ENCODE data around the gene CDH26. TPM values are rescaled to one million over a fixed set of nuclear protein-coding genes. Genes with fewer than 3 reads are reported as not detected.

The CDH26 gene
- polyA plus RNA-seq, 2 donors, result 2.6 to 3.8 TPM

DNA sequence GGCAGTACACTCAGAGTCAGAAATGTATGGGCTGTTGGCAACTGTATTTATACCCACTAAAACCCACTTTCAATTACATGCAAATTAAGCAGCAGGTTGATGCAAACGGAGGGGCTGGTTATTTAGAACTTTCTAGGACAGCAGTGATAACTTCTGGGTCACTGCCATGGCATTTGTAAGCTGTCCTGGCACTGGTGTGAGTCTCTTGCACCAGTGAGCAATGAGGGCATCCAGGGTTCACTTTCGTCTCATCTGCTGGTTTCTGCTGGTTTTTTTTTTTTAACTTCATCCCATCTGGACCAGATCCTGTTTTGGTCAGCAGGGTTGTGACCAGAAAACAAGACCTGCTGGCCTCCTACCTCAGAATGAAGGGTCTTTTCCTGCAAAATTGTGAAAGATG, 49.2 kb downstream of the CDH26 start:
- H3K27me3 ChIP-seq (ENCODE audit: control insufficient read depth in 1 of 2, insufficient read depth in 2 of 2, low read length in 2 of 2), result no peaks in the 10 kb centered on the region
- no peak overlapping the region for H3K4me3 ChIP-seq (ENCODE audit: low read depth in 1 of 2, low read length in 2 of 2)
- H3K9me3 ChIP-seq (ENCODE audit: control insufficient read depth in 2 of 2, insufficient read depth in 1 of 2, low read depth in 1 of 2, low read length in 1 of 2), result no peaks in the 10 kb centered on the region
- 41 to 58% methylated on average over 2 of the region's 2 CpGs for WGBS, 2 donors
- H3K36me3 ChIP-seq (ENCODE audit: control insufficient read depth in 2 of 2, insufficient read depth in 2 of 2, low read length in 1 of 2), result no peaks in the 10 kb centered on the region
- H3K4me1 ChIP-seq (ENCODE audit: control insufficient read depth in 2 of 2, insufficient read depth in 2 of 2, low read length in 1 of 2), result no peaks in the 10 kb centered on the region
- H3K27ac ChIP-seq (ENCODE audit: low read depth in 2 of 2, low read length in 1 of 2), result no peak overlapping the region

- no peaks in the 10 kb centered on the region for H3K36me3 ChIP-seq (ENCODE audit: control insufficient read depth in 2 of 2, insufficient read depth in 2 of 2, low read length in 1 of 2)
- no peak overlapping the region for H3K4me3 ChIP-seq (ENCODE audit: low read depth in 1 of 2, low read length in 2 of 2)
- H3K4me1 ChIP-seq (ENCODE audit: control insufficient read depth in 2 of 2, insufficient read depth in 2 of 2, low read length in 1 of 2), result no peaks in the 10 kb centered on the region
- no peak overlapping the region for H3K27ac ChIP-seq (ENCODE audit: low read depth in 2 of 2, low read length in 1 of 2)
- WGBS, 2 donors, result 62 to 69% methylated on average over 3 of the region's 3 CpGs
- H3K27me3 ChIP-seq (ENCODE audit: control insufficient read depth in 1 of 2, insufficient read depth in 2 of 2, low read length in 2 of 2), result no peaks in the 10 kb centered on the region
- no peaks in the 10 kb centered on the region for H3K9me3 ChIP-seq (ENCODE audit: control insufficient read depth in 2 of 2, insufficient read depth in 1 of 2, low read depth in 1 of 2, low read length in 1 of 2)
Measured at GRCh38 chr20:60008130-60008808, 50.0 kb downstream of the CDH26 start.

DNA sequence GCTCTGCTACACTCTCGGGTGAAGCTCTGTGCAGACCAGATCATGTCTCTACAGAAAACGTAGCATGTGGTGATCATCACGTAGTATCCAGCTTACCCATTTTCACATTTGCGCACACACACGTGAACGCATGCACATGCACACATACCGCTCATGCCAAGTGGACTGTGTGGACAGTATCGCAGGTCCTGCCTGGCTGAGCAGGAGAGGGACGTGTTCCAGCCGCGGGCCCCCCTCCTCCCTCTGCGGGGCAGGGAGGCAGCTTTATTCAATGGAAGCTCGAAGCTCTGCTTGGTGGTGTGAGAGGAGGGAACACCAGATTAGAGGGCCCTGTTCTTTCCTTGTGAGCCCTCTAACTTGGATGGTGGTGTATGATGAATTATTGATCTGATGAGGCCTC, 51.1 kb downstream of the CDH26 start:
- Histone ChIP-seq H3K27me3 (ENCODE audit: control insufficient read depth in 1 of 2, insufficient read depth in 2 of 2, low read length in 2 of 2) (no peaks in the 10 kb centered on the region), H3K4me3 (ENCODE audit: low read depth in 1 of 2, low read length in 2 of 2) (no peak overlapping the region), H3K9me3 (ENCODE audit: control insufficient read depth in 2 of 2, insufficient read depth in 1 of 2, low read depth in 1 of 2, low read length in 1 of 2) (no peaks in the 10 kb centered on the region), H3K27ac (ENCODE audit: low read depth in 2 of 2, low read length in 1 of 2) (no peak overlapping the region), H3K4me1 (ENCODE audit: control insufficient read depth in 2 of 2, insufficient read depth in 2 of 2, low read length in 1 of 2) (no peaks in the 10 kb centered on the region), H3K36me3 (ENCODE audit: control insufficient read depth in 2 of 2, insufficient read depth in 2 of 2, low read length in 1 of 2) (no peaks in the 10 kb centered on the region)
- WGBS, 2 donors, result 94 to 95% methylated on average over 13 of the region's 13 CpGs

GRCh38 chr20:60009826-60010616, 51.8 kb downstream of the CDH26 start:
- Histone ChIP-seq H3K27me3 (ENCODE audit: control insufficient read depth in 1 of 2, insufficient read depth in 2 of 2, low read length in 2 of 2) (no peaks in the 10 kb centered on the region), H3K4me1 (ENCODE audit: control insufficient read depth in 2 of 2, insufficient read depth in 2 of 2, low read length in 1 of 2) (no peaks in the 10 kb centered on the region), H3K27ac (ENCODE audit: low read depth in 2 of 2, low read length in 1 of 2) (no peak overlapping the region), H3K36me3 (ENCODE audit: control insufficient read depth in 2 of 2, insufficient read depth in 2 of 2, low read length in 1 of 2) (no peaks in the 10 kb centered on the region), H3K9me3 (ENCODE audit: control insufficient read depth in 2 of 2, insufficient read depth in 1 of 2, low read depth in 1 of 2, low read length in 1 of 2) (no peaks in the 10 kb centered on the region), H3K4me3 (ENCODE audit: low read depth in 1 of 2, low read length in 2 of 2) (no peak overlapping the region)
- WGBS, 2 donors, result 88 to 89% methylated on average over 12 to 14 of the region's 14 CpGs

GRCh38 chr20:60010689-60011458, 52.7 kb downstream of the CDH26 start:
- Histone ChIP-seq H3K36me3 (ENCODE audit: control insufficient read depth in 2 of 2, insufficient read depth in 2 of 2, low read length in 1 of 2) (no peaks in the 10 kb centered on the region), H3K4me3 (ENCODE audit: low read depth in 1 of 2, low read length in 2 of 2) (no peak overlapping the region), H3K27ac (ENCODE audit: low read depth in 2 of 2, low read length in 1 of 2) (no peak overlapping the region), H3K27me3 (ENCODE audit: control insufficient read depth in 1 of 2, insufficient read depth in 2 of 2, low read length in 2 of 2) (no peaks in the 10 kb centered on the region), H3K4me1 (ENCODE audit: control insufficient read depth in 2 of 2, insufficient read depth in 2 of 2, low read length in 1 of 2) (no peaks in the 10 kb centered on the region), H3K9me3 (ENCODE audit: control insufficient read depth in 2 of 2, insufficient read depth in 1 of 2, low read depth in 1 of 2, low read length in 1 of 2) (no peaks in the 10 kb centered on the region)
- WGBS, 2 donors, result 91 to 93% methylated on average over 12 of the region's 12 CpGs

DNA sequence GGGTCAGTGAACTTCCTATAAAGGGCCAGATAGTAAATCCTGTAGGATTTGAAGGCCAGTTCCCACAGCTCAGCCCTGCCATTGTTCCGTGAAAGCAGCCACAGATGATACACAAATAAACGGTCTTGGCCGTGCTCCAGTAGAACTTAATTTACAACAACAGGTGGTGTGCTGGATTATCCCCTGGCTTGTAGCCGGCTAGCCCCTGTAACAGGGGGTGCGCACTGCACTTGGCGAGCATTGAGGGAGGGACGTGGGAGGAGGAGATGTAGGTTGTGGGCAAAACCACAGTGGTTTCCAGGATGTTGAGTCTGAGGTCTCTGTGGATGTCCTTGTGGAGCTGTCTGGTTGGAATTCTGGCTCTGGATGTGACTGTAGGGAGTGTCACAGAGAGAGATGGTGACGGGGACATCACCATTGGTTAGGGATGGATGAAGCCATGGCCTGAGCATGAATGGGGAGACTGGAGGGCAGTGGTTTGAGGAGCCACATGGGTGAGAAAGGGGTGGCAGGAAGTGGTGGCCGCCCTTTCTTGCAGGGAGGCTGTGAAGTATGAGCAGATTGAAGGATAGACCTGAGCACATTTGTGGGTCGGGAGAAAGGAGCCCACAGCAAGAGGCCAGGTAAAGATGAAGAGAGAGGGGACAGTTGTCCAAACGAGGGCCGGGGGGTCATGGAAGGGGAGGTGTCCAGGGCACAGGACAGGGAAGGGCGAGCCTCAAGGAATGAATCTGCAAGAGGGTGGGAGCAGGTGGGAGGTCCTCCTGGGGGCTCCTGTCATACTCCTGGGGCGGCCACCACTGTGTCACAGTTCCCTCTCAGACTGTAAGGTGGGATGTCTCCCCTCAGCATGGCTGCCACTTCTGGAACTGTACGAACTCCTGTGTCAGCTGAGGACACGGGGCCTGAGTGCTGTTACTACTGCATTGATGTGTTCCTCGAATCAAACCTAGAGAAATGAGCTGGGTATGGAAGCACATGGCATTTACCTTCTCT, 53.6 kb downstream of the CDH26 start:
- WGBS, 2 donors, result 68 to 78% methylated on average over 17 of the region's 17 CpGs
- Histone ChIP-seq H3K36me3 (ENCODE audit: control insufficient read depth in 2 of 2, insufficient read depth in 2 of 2, low read length in 1 of 2) (no peaks in the 10 kb centered on the region), H3K4me3 (ENCODE audit: low read depth in 1 of 2, low read length in 2 of 2) (no peak overlapping the region), H3K27me3 (ENCODE audit: control insufficient read depth in 1 of 2, insufficient read depth in 2 of 2, low read length in 2 of 2) (no peaks in the 10 kb centered on the region), H3K9me3 (ENCODE audit: control insufficient read depth in 2 of 2, insufficient read depth in 1 of 2, low read depth in 1 of 2, low read length in 1 of 2) (no peaks in the 10 kb centered on the region), H3K27ac (ENCODE audit: low read depth in 2 of 2, low read length in 1 of 2) (no peak overlapping the region), H3K4me1 (ENCODE audit: control insufficient read depth in 2 of 2, insufficient read depth in 2 of 2, low read length in 1 of 2) (no peaks in the 10 kb centered on the region)

GRCh38 chr20:60013296-60014139, 55.3 kb downstream of the CDH26 start:
- no peak overlapping the region for H3K4me3 ChIP-seq (ENCODE audit: low read depth in 1 of 2, low read length in 2 of 2)
- H3K9me3 ChIP-seq (ENCODE audit: control insufficient read depth in 2 of 2, insufficient read depth in 1 of 2, low read depth in 1 of 2, low read length in 1 of 2), result no peaks in the 10 kb centered on the region
- H3K36me3 ChIP-seq (ENCODE audit: control insufficient read depth in 2 of 2, insufficient read depth in 2 of 2, low read length in 1 of 2), result no peaks in the 10 kb centered on the region
- WGBS, 2 donors, result 46 to 58% methylated on average over 3 of the region's 3 CpGs
- H3K27ac ChIP-seq (ENCODE audit: low read depth in 2 of 2, low read length in 1 of 2), result no peak overlapping the region
- no peaks in the 10 kb centered on the region for H3K27me3 ChIP-seq (ENCODE audit: control insufficient read depth in 1 of 2, insufficient read depth in 2 of 2, low read length in 2 of 2)
- no peaks in the 10 kb centered on the region for H3K4me1 ChIP-seq (ENCODE audit: control insufficient read depth in 2 of 2, insufficient read depth in 2 of 2, low read length in 1 of 2)

DNA sequence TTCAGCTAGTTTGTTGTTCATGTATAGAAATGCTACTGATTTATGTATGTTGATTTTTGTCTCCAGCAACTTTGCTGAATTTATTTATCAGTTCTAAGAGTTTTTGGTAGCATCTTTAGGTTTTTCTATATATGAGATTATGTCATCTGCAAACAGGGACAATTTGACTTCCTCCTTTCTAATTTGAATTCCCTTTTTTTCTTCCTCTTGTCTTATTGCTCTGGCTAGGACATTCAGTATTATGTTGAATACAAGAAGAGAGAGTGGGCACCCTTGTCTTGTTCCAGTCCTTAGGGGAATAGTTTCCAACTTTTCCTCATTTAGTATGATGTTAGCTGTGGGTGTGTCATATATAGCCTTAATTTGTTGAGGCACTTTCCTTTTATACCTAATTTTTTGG, 58.2 kb downstream of the CDH26 start:
- H3K27ac ChIP-seq (ENCODE audit: low read depth in 2 of 2, low read length in 1 of 2), result no peak overlapping the region
- no peaks in the 10 kb centered on the region for H3K9me3 ChIP-seq (ENCODE audit: control insufficient read depth in 2 of 2, insufficient read depth in 1 of 2, low read depth in 1 of 2, low read length in 1 of 2)
- H3K27me3 ChIP-seq (ENCODE audit: control insufficient read depth in 1 of 2, insufficient read depth in 2 of 2, low read length in 2 of 2), result no peaks in the 10 kb centered on the region
- H3K4me3 ChIP-seq (ENCODE audit: low read depth in 1 of 2, low read length in 2 of 2), result no peak overlapping the region
- no peaks in the 10 kb centered on the region for H3K36me3 ChIP-seq (ENCODE audit: control insufficient read depth in 2 of 2, insufficient read depth in 2 of 2, low read length in 1 of 2)
- no peaks in the 10 kb centered on the region for H3K4me1 ChIP-seq (ENCODE audit: control insufficient read depth in 2 of 2, insufficient read depth in 2 of 2, low read length in 1 of 2)

All from esophagus (tissue), 2 donors.